Fibroblast of upper back skin (primary cell): ENCODE results near the gene NUTM1.
"Not testable (repeated sequence)": the region's sequence is repeated elsewhere in the genome, so short reads cannot be mapped to it uniquely, and the experiment has no call there.

Source experiments
- DNase-seq: peaks from one replicate; pipeline ENCODE4 v3.0.0-alpha.2; 2013

Gene NUTM1

DNA sequence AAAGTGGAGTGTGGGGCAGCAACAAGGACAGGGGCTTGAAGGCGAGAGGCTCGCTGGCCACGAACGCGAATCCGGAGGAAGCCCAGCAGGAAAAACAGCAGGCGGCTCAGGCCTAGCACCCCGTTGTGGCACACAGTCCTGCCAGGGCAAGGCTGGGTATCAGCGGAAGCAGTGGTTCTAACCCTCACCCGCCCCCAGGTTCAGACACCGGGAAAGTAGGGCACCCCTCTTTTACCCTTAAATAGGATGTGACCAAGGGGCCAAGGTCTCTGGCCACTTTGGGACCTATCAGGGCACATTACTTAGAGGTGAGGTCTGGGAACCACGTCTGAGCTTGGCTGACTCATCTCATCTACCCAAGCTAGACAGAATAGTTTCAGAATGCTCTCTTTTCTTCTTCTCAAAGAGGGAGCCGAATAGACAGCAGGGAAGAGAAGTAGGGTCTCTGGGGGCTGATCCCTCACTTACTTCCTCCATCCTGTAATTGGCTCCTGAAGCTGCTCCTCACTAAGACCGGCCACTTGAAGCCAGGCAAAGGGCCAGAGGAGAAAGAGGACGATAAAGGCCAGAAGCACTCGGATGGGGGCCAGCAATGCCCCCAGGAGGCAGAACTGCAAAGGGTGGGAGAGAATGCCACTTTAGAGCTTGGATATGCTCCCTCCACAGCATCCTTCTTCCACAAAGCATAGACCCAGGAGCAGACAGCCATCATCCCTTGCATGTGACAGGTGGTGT lies 22.1 kb downstream of the NUTM1 start:
- DNase-seq: no peak

- DNase-seq: no peak
Observed at GRCh38 chr15:34365836-34366235, 22.7 kb downstream of the NUTM1 start.

- DNase-seq: peak; percentile 59
Observed at GRCh38 chr15:34366271-34367065, 23.4 kb downstream of the NUTM1 start.

DNA sequence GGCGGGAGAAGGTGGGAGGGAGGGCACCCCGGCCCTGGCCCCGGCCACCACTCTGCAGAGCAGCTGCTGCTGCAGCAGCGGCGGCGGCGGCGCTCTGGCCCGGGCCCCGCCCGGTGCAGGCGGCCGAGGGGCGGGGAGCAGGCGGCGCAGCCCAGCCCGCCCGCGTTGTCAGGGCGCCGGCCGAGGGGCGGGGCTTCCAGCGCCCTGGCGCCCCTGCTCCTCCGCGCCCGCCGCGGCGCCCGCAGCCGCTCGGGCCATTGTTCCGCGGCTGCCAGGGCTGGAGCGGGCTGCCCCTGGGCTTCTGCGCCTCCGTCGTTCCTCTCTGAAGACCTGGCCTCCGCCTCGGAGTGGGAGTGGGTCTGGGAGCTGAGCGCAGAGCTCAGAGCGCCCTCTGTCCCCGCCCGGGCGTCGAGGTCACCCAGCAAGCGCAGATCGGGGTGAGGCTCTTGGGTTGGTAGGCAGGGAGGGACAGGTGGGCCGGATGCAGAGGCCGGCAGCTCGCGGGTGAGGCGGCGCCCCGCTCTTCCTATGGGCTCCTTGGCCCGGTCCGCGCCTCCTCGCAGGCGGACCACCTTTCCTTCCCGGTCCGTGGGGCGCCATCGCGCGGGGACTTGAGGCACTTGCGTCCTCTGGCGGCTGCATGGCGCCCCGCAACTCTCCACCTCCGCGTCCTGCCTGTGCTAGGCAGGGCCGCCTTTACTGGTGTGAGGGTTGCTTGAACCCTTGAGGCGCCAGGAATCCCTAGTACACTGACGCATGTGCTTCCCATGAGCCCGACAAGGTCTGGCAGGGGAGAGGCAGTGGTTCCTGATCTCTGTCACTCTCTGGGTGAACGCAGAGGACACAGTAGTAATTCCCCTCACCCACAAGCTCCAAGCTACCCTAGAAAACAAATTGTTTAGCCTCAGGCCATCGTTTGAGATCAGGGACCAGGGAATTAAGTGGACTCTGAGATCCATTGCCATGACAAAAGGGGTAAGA lies 24.3 kb downstream of the NUTM1 start, which contains the start of gene LPCAT4:
LPCAT4 (minus strand) TSS at position 96 of the 981 bp plus-strand sequence. CDS start 96 bp downstream, outside the sequence.
- peak; percentile 78 for DNase-seq

DNA sequence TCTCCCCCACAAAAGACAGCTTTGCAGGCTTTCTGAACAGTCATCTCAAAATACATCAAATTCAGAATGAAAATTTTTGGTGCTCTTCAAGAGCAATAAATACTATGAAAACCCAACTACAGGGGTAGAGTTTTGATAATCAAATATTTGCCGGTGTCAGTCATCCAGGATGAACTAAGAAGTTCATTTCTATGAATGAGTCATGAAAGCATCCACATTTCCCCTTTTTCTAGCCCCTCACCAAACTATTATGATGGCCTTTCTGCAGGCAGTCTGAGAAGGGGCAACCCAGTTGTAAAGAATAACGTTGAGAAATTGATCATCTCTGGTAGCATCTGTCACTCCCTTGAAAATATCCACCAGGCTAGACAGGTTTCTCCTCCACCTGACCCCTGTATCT lies 27.0 kb downstream of the NUTM1 start:
- DNase-seq: no peak

- no peak for DNase-seq
Observed at GRCh38 chr15:34370643-34371042, 27.5 kb downstream of the NUTM1 start.

- DNase-seq: no peak
Observed at GRCh38 chr15:34373951-34374350, 30.8 kb downstream of the NUTM1 start.

DNA sequence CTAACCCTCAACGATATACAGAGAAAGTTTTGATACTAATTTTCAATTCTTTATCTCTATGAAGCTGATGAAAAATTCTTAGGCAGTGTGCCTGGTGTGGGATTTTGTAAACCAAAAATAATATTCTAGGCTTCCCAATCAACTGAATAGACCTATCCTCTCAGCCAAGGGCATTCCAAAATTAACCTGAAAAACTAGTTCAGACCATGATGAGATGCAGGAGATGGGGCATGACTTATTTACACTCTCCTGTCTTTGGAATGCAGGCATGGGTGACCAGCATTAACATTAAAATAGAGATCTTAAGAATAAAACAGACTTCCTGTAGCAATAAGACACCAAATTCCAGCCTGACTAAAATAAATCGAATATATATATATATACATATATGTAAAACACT lies 31.7 kb downstream of the NUTM1 start:
- no peak for DNase-seq

- not testable (repeated sequence) for DNase-seq
Observed at GRCh38 chr15:34375541-34375940, 32.4 kb downstream of the NUTM1 start.

GRCh38 chr15:34376856-34377255 lies 33.7 kb downstream of the NUTM1 start:
- DNase-seq: no peak

DNA sequence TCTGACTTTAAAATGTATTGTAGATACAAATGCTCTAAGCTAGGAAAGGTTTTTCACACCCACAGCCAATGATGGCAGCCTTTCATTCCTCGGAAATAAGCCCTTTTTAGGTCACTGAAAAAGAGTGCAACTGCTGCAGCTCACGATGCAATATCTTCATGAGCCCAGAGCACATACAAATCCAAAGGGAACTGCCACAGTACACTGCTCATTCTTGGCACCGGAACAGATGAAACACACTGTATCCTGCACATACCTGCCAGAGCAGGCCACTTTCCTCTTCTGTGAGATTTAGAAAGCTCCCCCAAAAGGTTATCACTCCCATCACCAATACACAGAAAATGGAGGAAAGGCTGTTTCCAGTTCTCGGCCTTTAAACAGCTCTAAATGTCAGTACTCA lies 37.4 kb downstream of the NUTM1 start:
- not testable (repeated sequence) for DNase-seq

- DNase-seq: not testable (repeated sequence)
Observed at GRCh38 chr15:34381829-34382521, 38.9 kb downstream of the NUTM1 start.

DNA sequence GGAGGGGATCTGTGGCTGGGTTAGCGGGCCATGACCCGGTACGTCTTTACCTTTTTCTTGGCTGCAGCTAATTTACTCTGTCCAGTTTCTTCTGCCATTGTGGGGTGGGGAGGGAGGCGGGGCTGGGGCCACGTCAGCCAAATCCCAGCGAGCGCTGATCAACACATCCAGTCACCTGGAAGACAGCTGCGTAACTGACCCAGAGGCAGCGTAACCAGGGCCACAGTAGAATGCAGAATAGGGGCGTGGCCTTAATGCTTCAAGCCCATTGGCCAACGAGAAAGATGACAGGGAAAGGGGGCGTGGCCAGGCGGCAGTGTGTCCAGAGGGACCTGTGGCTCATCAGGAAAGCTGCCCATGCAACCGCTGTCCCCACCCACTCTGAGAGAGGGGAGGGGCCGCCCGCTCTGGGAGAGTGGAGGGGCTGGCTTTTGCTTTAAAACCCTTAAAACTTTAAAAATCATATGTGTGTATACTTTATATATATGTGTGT lies 46.5 kb downstream of the NUTM1 start:
- not testable (repeated sequence) for DNase-seq

GRCh38 chr15:34392981-34393380 lies 49.9 kb downstream of the NUTM1 start:
- not testable (repeated sequence) for DNase-seq

DNA sequence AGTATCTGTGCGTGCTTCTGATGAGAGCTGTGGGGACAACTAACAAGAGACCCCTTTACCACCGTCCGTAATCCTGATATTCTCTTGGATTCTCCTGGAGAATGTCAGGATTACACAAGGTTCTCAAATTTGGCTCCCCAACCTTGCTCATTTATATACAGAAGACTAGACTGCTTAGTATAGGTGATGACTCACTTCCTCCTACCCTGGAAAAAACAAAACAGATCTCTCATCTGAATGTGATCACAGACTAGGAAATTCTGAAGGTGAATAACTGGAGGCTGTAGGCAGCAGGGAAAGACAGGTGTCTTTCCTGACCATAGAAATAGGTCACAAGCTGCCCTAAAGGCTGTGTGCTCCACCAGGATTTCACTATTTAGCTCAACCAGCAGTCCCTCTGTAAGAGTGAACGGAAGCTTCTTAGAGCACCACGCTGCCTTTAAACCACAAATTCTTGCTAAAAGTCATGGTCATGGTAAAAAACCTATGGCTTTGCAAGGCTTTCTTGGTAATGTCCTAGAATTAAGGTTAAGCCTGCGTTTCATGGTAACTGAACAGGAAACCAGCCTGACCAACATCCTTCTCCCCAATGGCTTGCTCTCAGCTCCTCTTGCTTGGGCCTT lies 54.6 kb downstream of the NUTM1 start:
- DNase-seq: not testable (repeated sequence)

DNA sequence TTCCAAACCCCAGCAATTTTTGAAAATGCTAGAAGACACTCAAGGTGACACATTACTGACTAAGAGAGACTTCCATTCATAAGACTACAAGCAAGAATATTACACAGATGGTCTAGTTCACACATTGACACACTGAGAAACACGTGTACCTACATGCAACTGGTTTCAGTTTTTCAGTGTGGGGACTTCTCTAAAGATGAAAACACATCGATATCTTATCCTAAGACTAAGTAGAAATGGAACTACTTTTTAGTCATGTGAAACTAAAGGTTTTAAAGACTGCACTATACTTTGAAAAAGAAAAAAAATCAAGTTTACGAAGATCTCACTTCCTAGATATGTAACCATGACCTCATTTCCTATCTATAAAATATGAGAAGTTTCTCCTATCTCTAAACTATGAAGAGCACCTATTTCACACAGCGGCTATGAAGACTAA lies 60.1 kb downstream of the NUTM1 start:
- DNase-seq: not testable (repeated sequence)

DNA sequence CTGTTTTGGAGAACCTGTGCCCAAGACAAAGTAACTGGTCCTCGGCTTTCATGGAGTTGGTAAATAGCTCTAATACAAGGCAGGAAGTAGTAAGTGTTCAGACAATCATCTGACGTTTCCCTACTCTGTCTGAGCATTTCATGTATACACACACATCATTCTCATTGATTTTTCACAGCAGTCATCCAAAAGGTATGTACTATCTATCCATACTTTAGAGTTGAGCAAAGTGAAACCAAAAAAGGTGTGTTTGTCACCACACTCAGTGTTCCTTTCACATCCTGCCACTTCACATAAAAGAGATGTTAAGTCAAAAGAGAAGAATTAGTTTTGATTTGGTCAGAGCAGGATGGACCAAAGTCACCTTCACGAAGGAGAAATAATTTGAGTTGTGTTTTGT lies 60.8 kb downstream of the NUTM1 start:
- DNase-seq: not testable (repeated sequence)
